Measurements from ENCODE around the gene AFF4. TPM values are rescaled to one million over a fixed set of nuclear protein-coding genes. Genes with fewer than 3 reads are reported as not detected.

The AFF4 gene, protein sequence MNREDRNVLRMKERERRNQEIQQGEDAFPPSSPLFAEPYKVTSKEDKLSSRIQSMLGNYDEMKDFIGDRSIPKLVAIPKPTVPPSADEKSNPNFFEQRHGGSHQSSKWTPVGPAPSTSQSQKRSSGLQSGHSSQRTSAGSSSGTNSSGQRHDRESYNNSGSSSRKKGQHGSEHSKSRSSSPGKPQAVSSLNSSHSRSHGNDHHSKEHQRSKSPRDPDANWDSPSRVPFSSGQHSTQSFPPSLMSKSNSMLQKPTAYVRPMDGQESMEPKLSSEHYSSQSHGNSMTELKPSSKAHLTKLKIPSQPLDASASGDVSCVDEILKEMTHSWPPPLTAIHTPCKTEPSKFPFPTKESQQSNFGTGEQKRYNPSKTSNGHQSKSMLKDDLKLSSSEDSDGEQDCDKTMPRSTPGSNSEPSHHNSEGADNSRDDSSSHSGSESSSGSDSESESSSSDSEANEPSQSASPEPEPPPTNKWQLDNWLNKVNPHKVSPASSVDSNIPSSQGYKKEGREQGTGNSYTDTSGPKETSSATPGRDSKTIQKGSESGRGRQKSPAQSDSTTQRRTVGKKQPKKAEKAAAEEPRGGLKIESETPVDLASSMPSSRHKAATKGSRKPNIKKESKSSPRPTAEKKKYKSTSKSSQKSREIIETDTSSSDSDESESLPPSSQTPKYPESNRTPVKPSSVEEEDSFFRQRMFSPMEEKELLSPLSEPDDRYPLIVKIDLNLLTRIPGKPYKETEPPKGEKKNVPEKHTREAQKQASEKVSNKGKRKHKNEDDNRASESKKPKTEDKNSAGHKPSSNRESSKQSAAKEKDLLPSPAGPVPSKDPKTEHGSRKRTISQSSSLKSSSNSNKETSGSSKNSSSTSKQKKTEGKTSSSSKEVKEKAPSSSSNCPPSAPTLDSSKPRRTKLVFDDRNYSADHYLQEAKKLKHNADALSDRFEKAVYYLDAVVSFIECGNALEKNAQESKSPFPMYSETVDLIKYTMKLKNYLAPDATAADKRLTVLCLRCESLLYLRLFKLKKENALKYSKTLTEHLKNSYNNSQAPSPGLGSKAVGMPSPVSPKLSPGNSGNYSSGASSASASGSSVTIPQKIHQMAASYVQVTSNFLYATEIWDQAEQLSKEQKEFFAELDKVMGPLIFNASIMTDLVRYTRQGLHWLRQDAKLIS
- total RNA-seq = 34.1 and 40.5 TPM in 2 replicates

GRCh38 chr5:132963171-132964104, at the start of gene AFF4:
Gene AFF4 (minus strand): TSS chr5:132963634. CDS start chr5:132937189, 26,445 bp downstream.

DNA sequence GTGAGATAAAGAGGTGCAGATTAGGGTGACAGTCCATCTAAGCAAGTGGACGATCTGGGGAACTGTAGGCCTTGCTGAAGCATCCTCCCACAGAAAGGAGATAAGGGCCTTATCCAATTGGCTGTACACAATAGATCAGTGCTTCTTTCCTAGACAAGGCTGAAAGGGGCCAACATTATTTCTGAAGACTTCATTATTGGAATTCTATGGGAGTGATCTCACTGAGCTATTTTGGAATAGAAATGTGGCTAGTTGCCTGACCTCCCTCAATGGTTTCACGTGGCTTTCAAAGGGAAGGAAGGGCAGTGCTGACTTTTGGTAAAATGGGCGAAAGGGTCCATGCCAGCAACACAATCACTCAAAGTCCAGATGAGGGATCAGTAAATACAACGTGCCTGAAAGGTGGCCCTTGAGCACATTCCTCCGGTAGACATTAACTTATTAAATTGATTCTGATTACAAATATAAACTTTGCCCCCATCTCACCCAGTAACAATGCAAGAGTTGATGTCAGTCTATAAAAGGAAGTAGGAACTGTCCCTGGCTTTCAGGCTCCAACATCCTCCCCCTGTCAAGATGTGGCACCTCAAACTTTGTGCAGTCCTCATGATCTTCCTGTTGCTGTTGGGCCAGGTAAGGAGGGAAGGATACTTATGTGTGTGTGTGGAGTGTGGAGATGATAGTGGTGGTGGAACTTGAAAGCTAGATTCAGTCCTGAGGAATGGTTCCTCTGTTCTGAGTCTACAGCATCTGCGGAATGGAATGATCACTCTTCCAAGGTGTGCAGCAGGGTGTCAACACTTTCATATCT, 90.1 kb downstream of the AFF4 start, which contains the start of gene LEAP2:
TSS of gene LEAP2 (plus strand) at position 550 of the 811 bp plus-strand sequence. CDS start at position 577, 27 bp downstream.

GRCh38 chr5:132866342-132867045, 96.9 kb downstream of the AFF4 start, which contains the start of the genes GDF9 and UQCRQ:
Gene GDF9 (minus strand): TSS chr5:132866469. CDS start chr5:132864533, 1,936 bp downstream.
Gene UQCRQ (plus strand): TSS chr5:132866642. CDS start chr5:132866882, 240 bp downstream.

DNA sequence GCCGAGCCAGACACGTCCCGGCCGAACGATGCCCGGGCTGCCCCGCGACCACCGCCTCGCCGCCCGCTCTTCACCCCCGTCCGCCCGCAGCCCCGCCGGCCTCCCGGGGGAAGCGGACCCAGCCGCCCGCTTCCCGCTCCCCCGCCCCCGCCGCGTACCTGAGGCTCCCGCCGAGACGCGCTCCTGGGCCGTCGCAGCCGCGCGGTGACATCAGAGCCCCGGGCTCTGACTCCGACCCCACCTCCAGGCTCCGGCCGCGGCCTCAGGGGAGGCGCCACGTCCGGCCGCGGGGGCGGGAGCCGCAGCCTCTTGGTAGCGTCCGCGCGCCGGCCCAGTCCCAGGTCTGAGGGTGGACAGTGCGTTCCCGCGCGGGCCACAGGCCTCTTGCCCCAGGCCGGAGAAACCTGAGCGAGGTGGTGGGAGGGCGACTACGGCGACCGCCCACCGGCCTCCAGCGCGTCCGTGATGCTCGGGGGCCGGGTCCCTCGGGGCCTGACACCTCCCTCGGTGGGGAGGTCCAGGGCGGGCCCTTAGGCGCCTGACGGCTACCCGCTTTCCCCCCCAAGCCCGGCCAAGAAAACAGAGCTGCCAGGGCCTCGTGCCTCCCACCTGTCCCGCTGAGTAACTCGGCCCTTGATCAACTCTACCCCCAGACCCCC, 132.9 kb downstream of the AFF4 start, which contains the start of gene SHROOM1:
TSS of gene SHROOM1 (minus strand) at position 212 of the 659 bp plus-strand sequence. CDS start 4,507 bp downstream, outside the sequence.

Other genes with a start within 250 kb of the AFF4 start
- 5.1 and 6.0 TPM in 2 replicates for gene KIF3A, start 226.1 kb downstream of the AFF4 start, total RNA-seq
- gene CCNI2, start 216.2 kb downstream of the AFF4 start, total RNA-seq = under 0.01 and 0.48 TPM in 2 replicates
- gene SEPTIN8, start 186.4 kb downstream of the AFF4 start, total RNA-seq = 21.3 and 40.7 TPM in 2 replicates
- gene SOWAHA, start 150.3 kb downstream of the AFF4 start, total RNA-seq = 0.24 TPM in 1 of 2 replicates, not detected in the other
- 1.2 and 4.9 TPM in 2 replicates for gene SHROOM1, start 133.0 kb downstream of the AFF4 start, total RNA-seq
- under 0.01 TPM in 1 of 2 replicates, not detected in the other for gene GDF9, start 97.2 kb downstream of the AFF4 start, total RNA-seq
- 112 and 114 TPM in 2 replicates for gene UQCRQ, start 97.0 kb downstream of the AFF4 start, total RNA-seq
- 0.21 and 0.48 TPM in 2 replicates for gene LEAP2, start 90.0 kb downstream of the AFF4 start, total RNA-seq
- gene ZCCHC10, start 62.9 kb upstream of the AFF4 start, total RNA-seq = 14.0 and 16.0 TPM in 2 replicates
- gene HSPA4, start 88.4 kb upstream of the AFF4 start, total RNA-seq = 145 and 154 TPM in 2 replicates

Measured in tracheal epithelial cell (primary cell).